Kidney capillary endothelial cell (primary cell): Measurements from ENCODE around the gene METTL4.

Experiments used
- DNase-seq: peaks from one replicate; pipeline ENCODE4 v3.0.0-alpha.2; 2018; ENCODE audit warnings: low spot score

Gene METTL4, protein sequence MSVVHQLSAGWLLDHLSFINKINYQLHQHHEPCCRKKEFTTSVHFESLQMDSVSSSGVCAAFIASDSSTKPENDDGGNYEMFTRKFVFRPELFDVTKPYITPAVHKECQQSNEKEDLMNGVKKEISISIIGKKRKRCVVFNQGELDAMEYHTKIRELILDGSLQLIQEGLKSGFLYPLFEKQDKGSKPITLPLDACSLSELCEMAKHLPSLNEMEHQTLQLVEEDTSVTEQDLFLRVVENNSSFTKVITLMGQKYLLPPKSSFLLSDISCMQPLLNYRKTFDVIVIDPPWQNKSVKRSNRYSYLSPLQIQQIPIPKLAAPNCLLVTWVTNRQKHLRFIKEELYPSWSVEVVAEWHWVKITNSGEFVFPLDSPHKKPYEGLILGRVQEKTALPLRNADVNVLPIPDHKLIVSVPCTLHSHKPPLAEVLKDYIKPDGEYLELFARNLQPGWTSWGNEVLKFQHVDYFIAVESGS

DNA sequence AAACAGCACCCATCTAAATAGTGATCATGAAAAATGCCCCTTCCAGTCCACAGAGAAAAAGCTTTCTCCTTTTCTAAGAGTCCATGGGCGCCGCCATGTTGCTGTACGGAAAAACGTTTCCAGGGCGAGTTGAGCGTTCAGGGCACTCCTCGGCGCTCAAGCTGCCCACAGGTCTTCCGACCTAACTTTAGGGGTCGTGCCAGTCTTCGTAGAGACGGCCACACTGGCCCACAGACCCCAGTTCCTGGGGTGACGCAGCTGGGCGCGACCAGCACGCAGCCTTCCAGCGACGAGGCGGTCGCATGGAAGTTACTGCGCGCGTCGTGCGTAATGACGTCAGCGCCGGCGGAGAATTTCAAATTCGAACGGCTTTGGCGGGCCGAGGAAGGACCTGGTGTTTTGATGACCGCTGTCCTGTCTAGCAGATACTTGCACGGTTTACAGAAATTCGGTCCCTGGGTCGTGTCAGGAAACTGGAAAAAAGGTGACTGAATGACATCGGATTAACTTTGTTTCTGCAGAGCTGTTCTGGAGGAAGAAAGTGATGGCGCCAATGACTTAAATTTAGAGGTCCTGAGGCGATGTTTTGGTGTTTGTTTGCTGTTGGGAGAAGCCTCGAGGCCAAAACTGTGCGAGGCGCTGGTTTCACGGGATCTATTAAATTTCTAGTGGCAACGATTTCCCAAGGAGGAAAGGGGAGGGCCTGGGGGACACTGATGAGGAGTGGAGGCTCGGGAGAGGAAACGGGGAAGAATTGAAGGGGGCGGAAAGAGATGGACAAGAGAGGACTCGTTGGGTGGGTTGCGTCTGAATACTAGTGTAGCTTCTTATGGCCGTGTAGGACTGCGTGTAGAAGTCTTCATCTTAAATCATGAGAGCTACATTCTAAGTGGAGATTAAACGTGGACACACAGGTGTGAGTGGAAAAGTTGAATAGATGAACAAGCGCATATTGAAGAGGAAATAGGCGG lies at the start of gene METTL4, which contains the start of gene NDC80:
TSS of gene METTL4 (minus strand) at position 306 of the 971 bp plus-strand sequence. CDS start 4,289 bp downstream, outside the sequence.
TSS of gene NDC80 (plus strand) at position 358 of the 971 bp plus-strand sequence. CDS start 1,429 bp downstream, outside the sequence.
- DNase-seq, result peak; percentile 85

DNA sequence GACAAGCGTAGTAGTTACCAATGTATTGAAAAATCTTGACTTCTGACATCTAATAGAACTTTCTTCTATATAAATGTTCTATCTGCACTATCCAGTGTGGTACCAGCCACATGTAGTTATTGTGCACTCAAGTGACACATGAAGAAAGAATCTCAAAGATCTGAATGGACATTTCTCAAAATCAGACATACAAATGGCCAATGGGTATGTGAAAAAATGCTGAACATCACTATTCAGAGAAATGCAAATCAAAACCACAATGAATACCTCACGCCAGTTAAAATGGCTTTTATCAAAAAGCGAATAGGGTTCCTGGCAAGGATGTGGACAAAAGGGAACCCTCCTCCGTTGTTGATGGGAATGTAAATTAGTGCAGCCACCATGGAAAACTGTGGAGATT lies 46.7 kb upstream of the METTL4 start:
- DNase-seq, result no peak

DNA sequence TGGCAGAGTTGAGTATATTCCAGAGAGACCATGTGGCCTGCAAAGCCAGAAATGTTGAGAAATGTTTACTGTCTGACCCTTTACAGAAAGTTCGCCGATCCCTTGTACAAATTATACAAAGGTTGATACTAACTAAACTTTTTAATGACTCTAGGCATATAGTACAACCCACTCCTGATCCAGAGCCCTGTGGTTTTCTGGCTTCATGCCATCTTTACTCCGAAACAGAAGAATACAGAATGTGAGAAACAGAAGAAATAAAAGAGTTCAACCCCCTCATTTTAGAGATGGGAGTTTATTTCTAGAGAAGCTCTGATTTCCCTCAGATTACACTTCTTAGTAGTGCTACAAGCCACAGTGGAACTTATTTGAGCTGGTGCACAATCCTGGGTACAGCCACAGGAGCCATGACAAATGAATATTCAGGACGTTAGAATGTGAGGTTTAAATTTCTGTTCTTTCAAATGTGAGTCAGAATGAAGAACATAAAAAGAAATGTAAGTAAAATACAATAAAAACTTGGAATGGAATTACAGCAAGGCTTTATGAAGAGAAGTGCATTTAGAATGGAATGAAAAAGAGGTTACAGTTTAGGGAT lies 46.2 kb upstream of the METTL4 start:
- DNase-seq, result no peak

DNA sequence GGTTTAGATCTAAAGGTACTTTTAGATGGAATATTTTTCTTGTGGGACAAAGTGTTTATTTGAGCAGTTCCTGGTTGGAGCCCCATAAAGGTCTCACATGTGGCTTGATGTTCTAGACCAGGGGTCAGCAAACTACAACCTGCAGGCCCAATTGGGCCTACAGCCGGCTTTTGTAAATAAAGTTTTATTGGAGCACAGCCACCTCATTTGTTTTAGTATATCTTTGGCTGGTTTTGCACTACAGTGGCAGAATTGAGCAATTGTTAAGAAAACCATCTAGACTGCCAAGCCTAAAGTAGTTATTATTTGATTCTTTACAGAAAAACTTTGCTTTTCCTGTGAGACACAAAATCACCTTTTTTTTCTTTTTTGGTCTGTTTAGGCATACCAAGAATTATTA lies 41.7 kb upstream of the METTL4 start:
- no peak for DNase-seq

DNA sequence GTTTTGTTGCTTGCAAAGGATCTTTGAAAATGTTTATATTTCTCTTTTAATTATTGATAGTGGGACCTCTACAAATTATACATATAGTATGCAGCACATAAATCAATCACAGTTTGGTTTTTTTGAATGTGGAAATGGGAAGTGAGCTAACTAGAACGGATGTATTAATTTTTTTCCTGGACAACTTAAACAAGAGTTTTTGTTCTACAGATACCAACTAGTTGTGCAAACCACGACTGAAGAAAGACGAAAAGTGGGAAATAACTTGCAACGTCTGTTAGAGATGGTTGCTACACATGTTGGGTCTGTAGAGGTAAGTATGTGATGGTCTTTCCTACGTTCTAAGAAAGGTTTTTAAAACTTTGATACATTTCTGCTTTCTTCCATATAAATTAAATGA lies 39.2 kb upstream of the METTL4 start:
- no peak for DNase-seq

DNA sequence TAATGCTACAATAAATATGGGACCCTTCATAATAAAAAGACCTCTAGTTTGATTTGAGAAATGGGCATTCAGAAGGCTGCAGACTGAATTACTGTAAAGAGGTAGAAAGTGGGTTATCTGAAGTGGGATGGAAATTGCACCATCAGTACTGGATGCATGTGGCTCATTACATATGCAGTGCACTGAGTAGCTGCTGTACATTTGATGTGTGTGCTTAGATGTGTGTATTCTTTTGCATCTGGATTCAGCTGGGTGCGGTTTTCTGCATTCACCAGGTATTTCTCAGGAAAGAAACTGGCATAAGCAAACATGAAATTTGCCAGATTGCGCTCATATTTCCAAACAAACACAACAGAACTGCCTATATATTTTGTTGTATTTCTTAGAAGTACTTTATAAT lies 38.3 kb upstream of the METTL4 start:
- DNase-seq, result no peak

DNA sequence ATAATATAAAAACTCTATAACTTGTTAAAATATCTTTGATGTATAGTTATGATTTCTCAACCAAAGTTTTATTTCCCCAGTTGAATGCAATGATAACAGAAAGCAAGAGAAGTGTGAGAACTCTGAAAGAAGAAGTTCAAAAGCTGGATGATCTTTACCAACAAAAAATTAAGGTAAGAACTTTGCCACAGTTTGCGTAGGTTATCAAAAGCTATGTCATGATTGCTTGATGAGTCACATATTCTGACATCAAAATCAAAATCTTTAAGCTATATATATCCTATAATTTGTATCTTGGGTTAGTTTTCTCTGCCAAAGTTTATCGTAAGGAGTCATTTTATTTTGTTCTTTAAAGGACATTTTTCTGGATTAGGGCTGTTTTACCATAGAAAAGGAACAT lies 35.0 kb upstream of the METTL4 start:
- DNase-seq, result no peak

DNA sequence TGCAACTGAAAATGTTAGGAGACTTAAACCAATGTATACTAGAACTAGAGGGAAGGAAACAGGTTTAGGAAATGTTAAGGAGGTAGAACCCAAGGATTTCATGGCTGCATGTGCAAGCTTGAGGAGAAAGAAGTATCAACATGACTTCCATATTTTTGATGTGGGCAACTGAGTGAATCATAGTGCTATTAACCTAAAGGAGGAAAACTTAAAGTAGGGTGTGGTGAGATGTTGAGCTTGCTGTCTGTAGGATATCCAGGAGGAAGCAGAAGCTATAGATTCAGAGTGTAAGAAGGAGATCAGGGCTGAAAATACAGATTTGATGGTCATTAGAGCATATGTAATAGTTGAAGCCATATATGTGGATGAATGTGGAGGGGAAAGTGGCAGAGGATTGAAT lies 31.5 kb upstream of the METTL4 start:
- DNase-seq, result no peak

DNA sequence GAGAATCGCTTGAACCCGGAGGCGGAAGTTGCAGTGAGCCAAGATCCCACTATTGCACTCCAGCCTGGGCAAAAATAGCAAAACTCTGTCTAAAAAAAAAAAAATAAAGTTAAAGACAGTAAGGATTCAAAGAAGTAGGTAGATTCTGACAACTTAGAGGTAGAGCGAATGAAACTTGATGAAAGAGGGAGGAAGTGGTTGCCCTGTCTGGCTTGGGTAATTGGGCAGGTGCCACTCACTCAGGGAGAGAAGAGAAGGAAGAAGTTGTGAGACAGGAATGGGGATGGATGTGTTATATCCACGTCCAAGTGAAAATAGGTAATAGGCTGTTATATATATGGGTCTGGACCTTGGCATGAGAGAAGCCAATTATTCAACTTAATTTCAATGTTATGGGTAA lies 26.3 kb upstream of the METTL4 start:
- DNase-seq, result no peak

DNA sequence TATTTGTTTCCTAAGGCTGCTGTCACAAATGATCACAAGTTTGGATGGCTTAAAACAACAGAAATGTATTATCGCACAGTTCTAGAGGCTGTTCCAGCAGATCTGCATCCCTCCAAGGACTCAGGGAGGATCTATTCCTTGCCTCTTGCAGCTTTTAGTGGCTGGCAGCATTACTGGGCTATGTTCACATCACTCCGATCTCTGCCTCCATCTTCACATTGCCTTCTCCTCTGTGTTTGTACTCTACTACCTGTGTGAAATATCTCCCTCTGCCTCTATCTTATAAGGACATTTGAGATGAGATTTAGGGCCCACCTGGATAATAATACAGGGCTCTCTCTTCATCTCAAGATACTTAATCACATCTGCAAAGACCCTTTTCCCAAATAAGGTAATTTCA lies 19.0 kb upstream of the METTL4 start:
- DNase-seq, result no peak

DNA sequence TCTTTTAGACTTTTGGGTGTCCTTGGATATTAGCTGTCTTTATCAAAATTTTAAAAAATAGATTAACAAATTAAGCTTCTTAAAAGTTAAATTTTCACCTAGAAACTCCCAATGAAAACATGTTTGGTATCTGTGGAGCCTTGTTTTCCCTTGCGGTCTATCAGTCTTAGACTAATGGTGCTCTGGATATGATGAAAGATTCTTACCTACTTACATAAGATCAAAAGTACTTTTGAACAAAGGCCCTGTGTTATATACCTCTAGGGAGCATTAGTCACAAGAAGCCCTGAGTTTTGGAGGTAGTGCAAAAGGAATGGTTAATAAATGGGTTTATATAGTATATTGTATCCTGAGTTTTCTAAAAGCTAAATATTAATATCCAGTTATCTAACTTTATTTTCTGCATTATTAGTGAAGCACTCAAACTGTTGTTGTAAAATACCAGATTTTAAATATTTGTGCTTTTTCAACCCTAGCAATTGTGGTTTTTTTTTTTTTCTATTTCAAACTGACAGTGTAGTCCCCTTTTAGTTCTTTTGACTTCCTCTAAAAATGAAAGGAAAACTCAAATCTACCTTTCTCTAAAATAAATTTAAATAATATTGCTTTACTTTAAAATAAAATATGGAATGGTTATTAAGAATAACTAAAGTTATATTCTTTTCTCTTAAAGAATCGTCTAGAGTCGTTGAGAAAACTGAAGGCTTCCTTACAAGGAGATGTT lies 18.2 kb upstream of the METTL4 start:
- no peak for DNase-seq

DNA sequence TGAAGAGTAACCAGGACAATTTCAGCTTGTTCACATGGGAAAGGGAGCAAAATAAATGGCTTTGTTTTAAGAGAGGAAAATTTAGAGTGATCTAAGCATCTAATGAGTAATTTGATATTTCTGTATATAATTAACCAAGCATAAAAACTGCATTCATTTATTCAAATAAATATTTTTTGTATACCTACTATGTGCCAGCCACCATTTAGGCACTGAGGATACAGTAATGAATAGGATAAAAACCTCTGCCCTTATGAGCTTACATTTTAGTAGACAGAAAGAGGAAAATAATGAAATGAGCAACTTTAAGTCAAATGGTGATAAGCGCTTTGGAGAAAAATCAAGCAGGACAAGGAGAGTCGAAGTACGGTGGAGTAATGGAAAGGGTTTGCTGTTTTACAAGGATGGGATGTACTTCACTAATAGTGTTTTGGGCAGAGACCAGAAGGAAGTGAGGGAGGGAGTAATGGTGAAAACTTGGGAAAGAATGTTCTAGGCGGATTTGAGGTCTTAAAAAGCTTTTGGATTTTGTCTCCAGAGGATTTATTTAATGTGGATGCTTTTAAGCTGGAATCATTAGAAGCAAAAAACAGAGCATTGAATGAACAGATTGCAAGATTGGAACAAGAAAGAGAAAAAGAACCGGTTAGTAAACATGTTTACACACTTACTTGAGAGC lies 17.5 kb upstream of the METTL4 start:
- DNase-seq, result no peak

DNA sequence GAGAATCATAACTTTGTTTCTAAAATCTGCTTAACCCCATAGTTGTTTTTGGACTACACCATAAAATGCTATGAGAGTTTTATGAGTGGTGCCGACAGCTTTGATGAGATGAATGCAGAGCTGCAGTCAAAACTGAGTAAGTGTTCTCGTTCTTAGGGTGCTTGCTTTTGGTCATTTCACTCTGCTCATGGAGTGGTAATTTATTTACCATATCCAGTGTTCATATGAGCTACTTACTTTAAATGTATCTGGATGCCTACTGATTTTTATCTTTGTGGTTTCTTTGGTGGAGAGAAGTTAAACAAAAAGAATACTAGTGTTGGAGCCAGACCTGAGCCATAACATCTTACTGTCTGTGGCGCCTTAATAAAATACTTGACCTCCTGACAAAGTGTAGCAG lies 16.5 kb upstream of the METTL4 start:
- no peak for DNase-seq

DNA sequence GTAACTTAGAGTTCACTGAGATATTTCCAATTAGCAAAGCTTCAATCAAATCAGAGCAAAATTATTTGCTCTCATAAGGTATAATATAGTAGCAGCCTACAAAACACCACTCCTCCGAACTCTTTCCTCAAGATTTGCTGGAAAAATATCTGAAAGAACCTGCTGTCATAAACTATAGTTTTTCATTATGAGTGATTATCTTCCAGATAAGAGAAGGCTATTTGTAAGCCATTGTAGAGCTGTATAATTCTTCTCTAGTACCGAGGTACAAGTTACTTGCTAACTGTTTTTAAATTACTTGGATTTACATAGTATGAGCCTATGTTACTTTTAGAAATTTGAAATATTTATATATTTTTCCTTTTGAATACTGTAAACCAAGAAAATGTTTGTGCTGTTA lies 2.1 kb upstream of the METTL4 start:
- no peak for DNase-seq

DNA sequence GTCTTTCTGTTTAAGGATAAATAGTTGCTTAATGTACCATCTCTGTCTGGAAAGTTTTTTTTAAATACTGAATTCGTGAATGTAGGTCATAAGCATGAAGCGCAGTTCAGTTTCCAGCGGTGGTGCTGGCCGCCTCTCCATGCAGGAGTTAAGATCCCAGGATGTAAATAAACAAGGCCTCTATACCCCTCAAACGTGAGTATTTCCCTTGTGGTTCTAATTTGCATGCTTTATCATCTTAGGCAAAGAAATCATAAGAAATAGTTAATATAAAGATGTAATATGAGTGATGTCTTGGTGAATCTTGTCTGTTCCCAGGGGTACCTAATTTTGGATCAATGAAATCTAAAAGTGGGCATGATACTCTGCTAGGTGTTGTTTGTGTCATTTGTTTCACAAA lies 1.6 kb upstream of the METTL4 start:
- DNase-seq, result peak; percentile 2

DNA sequence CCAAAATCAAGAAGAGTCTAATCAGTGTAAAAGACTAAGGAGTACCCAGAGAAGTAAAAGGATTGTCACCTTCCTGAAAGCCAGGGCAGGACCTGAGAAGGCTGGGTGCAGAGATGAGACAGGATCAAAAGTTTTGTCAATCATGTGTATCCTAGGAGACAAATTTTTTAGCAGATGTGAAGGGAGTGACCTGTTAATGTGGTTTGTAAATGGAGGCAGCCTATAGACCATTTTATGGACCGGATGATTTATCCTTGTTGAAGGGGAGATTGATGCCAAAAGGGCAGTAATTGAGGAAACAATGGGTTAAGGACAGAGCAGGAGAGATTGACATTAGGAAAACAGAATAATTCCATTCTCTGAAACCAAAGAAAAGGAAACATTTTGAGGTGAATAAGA lies 865 bp upstream of the METTL4 start:
- peak; percentile 3 for DNase-seq

DNA sequence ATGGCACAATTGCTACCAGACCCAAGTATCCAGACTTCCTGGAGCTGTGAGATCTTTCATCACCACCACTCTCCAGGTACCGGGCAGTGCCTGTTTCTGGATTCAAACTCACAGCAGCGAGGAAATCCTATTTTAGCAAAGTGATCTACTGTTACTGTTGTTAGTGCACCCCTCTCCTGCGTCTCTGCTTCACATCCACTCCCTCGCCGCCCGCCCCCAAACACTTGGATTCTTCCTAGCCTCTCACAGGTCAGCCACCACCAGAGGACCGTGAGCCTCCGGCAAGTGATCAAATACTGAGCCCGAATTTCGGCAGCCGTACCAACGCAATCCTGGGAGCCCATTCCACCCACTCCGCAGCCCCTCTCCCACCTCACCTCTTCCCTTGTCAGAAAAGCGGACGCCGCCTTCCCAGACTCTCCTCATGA lies 519 bp downstream of the METTL4 start:
- peak; percentile 38 for DNase-seq

DNA sequence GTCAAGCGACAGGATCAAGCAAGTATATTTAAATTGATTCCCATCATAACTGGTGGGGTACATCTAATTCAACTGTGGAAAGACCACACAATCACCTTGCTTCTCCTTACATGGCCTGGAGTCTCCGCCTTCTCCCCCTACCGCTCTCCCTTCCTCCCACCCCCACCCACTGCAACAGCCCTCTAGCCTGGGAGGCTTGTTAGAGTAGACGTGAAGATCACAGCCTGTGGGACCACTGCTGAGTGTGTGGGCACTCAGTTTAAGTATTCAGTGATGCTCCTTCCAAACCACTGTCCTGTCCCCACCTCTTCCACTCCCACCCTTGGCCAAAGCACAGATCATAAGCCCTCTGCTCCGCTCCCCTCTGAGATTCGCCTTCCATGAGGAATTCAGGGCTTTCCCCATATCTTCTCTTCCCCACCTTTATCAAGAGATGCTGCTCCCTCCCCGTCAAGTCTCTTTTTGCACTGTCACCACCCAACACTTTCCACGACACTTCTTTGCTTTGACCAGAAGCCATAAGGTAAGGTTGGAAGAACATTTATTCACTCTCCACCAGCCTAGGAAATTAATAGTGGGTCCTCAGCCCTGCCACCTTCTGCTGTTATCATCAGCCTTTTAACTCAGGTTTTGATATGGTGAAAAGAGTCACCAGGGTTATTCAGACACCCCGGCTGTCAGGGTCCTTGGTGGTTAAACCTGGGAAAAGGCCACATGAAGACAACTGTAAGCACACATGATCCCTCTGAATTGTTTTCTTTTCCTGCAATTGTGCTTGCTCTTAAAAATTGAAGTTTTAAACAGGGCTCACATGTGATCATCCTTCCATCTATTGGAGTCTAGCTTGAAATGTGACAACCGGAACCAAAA lies 1.7 kb downstream of the METTL4 start:
- DNase-seq, result no peak

DNA sequence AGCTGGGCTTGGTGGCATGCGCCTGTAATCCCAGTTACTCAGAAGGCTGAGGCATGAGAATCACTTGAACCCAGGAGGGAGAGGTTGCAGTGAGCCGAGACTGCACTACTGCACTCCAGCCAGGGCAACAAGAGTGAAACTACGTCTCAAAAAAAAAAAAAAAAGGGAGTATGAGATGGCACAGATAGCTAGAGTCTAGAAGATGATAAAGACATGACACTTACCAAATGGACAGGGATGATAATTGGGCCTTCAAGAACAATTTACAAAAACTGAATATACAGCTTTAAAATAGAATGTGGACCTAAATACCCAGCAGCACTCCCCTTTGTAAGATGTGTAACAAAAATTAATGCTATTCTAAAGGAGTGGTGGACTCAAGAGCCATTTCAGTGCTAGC lies 2.7 kb downstream of the METTL4 start:
- DNase-seq, result no peak

DNA sequence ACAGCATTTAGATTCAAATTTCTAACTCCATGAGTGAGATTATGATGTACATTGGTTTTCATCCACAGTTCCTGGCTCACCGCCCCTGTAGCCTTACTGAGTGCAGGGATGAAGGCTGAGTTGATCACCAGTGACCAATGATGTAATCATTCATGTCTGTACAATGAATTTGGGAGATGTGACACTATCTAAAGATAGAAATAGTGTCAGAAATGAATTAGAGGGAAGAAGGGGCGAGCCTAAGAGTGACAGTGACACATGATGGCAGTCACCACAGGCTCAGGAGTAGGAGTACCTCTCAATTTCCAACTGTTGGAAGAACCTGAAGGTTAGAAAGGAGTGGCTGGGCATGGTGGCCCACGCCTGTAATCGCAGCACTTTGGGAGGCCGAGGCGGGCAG lies 3.2 kb downstream of the METTL4 start:
- no peak for DNase-seq
